ENCODE measurements around the gene RIOK3.
"Not testable (repeated sequence)": the region's sequence is repeated elsewhere in the genome, so short reads cannot be mapped to it uniquely, and the experiment has no call there.

The RIOK3 gene

GRCh38 chr18:23506393-23506792 lies 53.3 kb downstream of the RIOK3 start:
- no CpG with 5 or more reads among the region's 6 CpGs for WGBS, 2 donors (ENCODE audit: extremely low coverage in 2 of 2, insufficient read length in 2 of 2, insufficient replicate concordance in 1 of 2)
- H4K8ac ChIP-seq (ENCODE audit: low read depth, low read length): no peak overlapping the region
- H2BK5ac ChIP-seq (ENCODE audit: low read length): no peak overlapping the region
- H3K79me1 ChIP-seq (ENCODE audit: low read depth, low read length): no peaks in the 10 kb centered on the region
- peaks cover 2 to 10% of the 10 kb centered on the region in 2 donors for H3K4me1 ChIP-seq (ENCODE audit: control insufficient read depth in 2 of 2, insufficient read depth in 1 of 2, low read depth in 1 of 2, low read length in 2 of 2)
- H2AK5ac ChIP-seq (ENCODE audit: low read depth, low read length): no peak overlapping the region
- H3K9ac ChIP-seq (ENCODE audit: low read depth, low read length, poor library complexity): no peak overlapping the region
- no peak overlapping the region for H3K27ac ChIP-seq (replicated peaks; ENCODE audit: low read length)
- H3K18ac ChIP-seq (ENCODE audit: low read length): no peak overlapping the region
- H2BK15ac ChIP-seq (ENCODE audit: low read length): no peak overlapping the region
- no peak overlapping the region for H3K4me3 ChIP-seq (ENCODE audit: low read length in 2 of 2)
- no peak overlapping the region for H3K4ac ChIP-seq (ENCODE audit: low read length)
- H3K27me3 ChIP-seq (ENCODE audit: control insufficient read depth in 3 of 3, insufficient read depth in 3 of 3, low read depth in 1 of 3, low read length in 3 of 3): no peaks in the 10 kb centered on the region
- no peak overlapping the region for H2BK120ac ChIP-seq (ENCODE audit: low read depth, low read length)
- no peak overlapping the region for H3K14ac ChIP-seq (ENCODE audit: low read length)
- H3K9me3 ChIP-seq (replicated peaks in 1 of 2; ENCODE audit: control insufficient read depth in 2 of 2, insufficient read depth in 1 of 2, low read depth in 1 of 2, low read length in 2 of 2): peaks cover 0 to 3% of the 10 kb centered on the region in 2 donors
- DNase-seq (ENCODE audit: low spot score): no peak
- peaks cover 10 to 53% of the 10 kb centered on the region in 2 donors for H3K36me3 ChIP-seq (replicated peaks in 1 of 2; ENCODE audit: control insufficient read depth in 2 of 2, insufficient read depth in 2 of 2, low read length in 2 of 2)
- no peak overlapping the region for H2BK12ac ChIP-seq (ENCODE audit: low read length)
- H4K91ac ChIP-seq (ENCODE audit: low read depth, low read length, poor library complexity): no peak overlapping the region
- no peak overlapping the region for H2AFZ ChIP-seq (ENCODE audit: low read length)
- no peak overlapping the region for H3K23ac ChIP-seq (ENCODE audit: low read depth, low read length, poor library complexity)
- no peak overlapping the region for H3K4me2 ChIP-seq (ENCODE audit: insufficient read depth, low read length, poor library complexity, severe bottlenecking)

GRCh38 chr18:23510923-23511322 lies 57.8 kb downstream of the RIOK3 start:
- not testable (repeated sequence) for H2AFZ ChIP-seq (ENCODE audit: low read length); H3K14ac ChIP-seq (ENCODE audit: low read length); H3K4me2 ChIP-seq (ENCODE audit: insufficient read depth, low read length, poor library complexity, severe bottlenecking); H3K9me3 ChIP-seq (replicated peaks in 1 of 2; ENCODE audit: control insufficient read depth in 2 of 2, insufficient read depth in 1 of 2, low read depth in 1 of 2, low read length in 2 of 2); H2BK12ac ChIP-seq (ENCODE audit: low read length); H3K18ac ChIP-seq (ENCODE audit: low read length); H2BK15ac ChIP-seq (ENCODE audit: low read length); H3K23ac ChIP-seq (ENCODE audit: low read depth, low read length, poor library complexity); H3K4ac ChIP-seq (ENCODE audit: low read length); H4K8ac ChIP-seq (ENCODE audit: low read depth, low read length); H3K4me3 ChIP-seq (ENCODE audit: low read length in 2 of 2); H2BK120ac ChIP-seq (ENCODE audit: low read depth, low read length); DNase-seq (ENCODE audit: low spot score); H3K27ac ChIP-seq (replicated peaks; ENCODE audit: low read length); H3K4me1 ChIP-seq (ENCODE audit: control insufficient read depth in 2 of 2, insufficient read depth in 1 of 2, low read depth in 1 of 2, low read length in 2 of 2); H2AK5ac ChIP-seq (ENCODE audit: low read depth, low read length); H3K27me3 ChIP-seq (ENCODE audit: control insufficient read depth in 3 of 3, insufficient read depth in 3 of 3, low read depth in 1 of 3, low read length in 3 of 3); H3K9ac ChIP-seq (ENCODE audit: low read depth, low read length, poor library complexity); H3K79me1 ChIP-seq (ENCODE audit: low read depth, low read length); H4K91ac ChIP-seq (ENCODE audit: low read depth, low read length, poor library complexity); H2BK5ac ChIP-seq (ENCODE audit: low read length)
- no CpG with 5 or more reads among the region's 2 CpGs for WGBS, 2 donors (ENCODE audit: extremely low coverage in 2 of 2, insufficient read length in 2 of 2, insufficient replicate concordance in 1 of 2)
- H3K36me3 ChIP-seq (replicated peaks in 1 of 2; ENCODE audit: control insufficient read depth in 2 of 2, insufficient read depth in 2 of 2, low read length in 2 of 2): peaks cover 10 to 79% of the 10 kb centered on the region in 2 donors

GRCh38 chr18:23512216-23512615 lies 59.1 kb downstream of the RIOK3 start:
- H3K4me2 ChIP-seq (ENCODE audit: insufficient read depth, low read length, poor library complexity, severe bottlenecking); H3K23ac ChIP-seq (ENCODE audit: low read depth, low read length, poor library complexity): not testable (repeated sequence)

GRCh38 chr18:23512641-23513040 lies 59.6 kb downstream of the RIOK3 start:
- Histone ChIP-seq H3K4me1 (ENCODE audit: control insufficient read depth in 2 of 2, insufficient read depth in 1 of 2, low read depth in 1 of 2, low read length in 2 of 2) (no peaks in the 10 kb centered on the region), H3K27ac (replicated peaks; ENCODE audit: low read length) (no peak overlapping the region), H3K9ac (ENCODE audit: low read depth, low read length, poor library complexity) (no peak overlapping the region), H2BK120ac (ENCODE audit: low read depth, low read length) (no peak overlapping the region), H3K79me1 (ENCODE audit: low read depth, low read length) (no peaks in the 10 kb centered on the region), H2BK15ac (ENCODE audit: low read length) (no peak overlapping the region), H3K4me3 (ENCODE audit: low read length in 2 of 2) (no peak overlapping the region), H3K14ac (ENCODE audit: low read length) (no peak overlapping the region), H3K4ac (ENCODE audit: low read length) (no peak overlapping the region), H3K18ac (ENCODE audit: low read length) (no peak overlapping the region), H4K8ac (ENCODE audit: low read depth, low read length) (no peak overlapping the region), H2AK5ac (ENCODE audit: low read depth, low read length) (no peak overlapping the region), H4K91ac (ENCODE audit: low read depth, low read length, poor library complexity) (no peak overlapping the region), H3K4me2 (ENCODE audit: insufficient read depth, low read length, poor library complexity, severe bottlenecking) (no peak overlapping the region), H2BK5ac (ENCODE audit: low read length) (no peak overlapping the region), H3K36me3 (replicated peaks in 1 of 2; ENCODE audit: control insufficient read depth in 2 of 2, insufficient read depth in 2 of 2, low read length in 2 of 2) (peaks cover 10 to 78% of the 10 kb centered on the region in 2 donors), H3K27me3 (ENCODE audit: control insufficient read depth in 3 of 3, insufficient read depth in 3 of 3, low read depth in 1 of 3, low read length in 3 of 3) (no peaks in the 10 kb centered on the region), H2AFZ (ENCODE audit: low read length) (no peak overlapping the region), H2BK12ac (ENCODE audit: low read length) (no peak overlapping the region), H3K23ac (ENCODE audit: low read depth, low read length, poor library complexity) (no peak overlapping the region), H3K9me3 (replicated peaks in 1 of 2; ENCODE audit: control insufficient read depth in 2 of 2, insufficient read depth in 1 of 2, low read depth in 1 of 2, low read length in 2 of 2) (peaks cover 0 to 3% of the 10 kb centered on the region in 2 donors)
- no peak for DNase-seq (ENCODE audit: low spot score)
- no CpG with 5 or more reads among the region's 1 CpG for WGBS, 2 donors (ENCODE audit: extremely low coverage in 2 of 2, insufficient read length in 2 of 2, insufficient replicate concordance in 1 of 2)

More at GRCh38 chr18:23512216-23512615, 59.1 kb downstream of the RIOK3 start:
- H2AFZ ChIP-seq (ENCODE audit: low read length); H4K91ac ChIP-seq (ENCODE audit: low read depth, low read length, poor library complexity); DNase-seq (ENCODE audit: low spot score); H3K14ac ChIP-seq (ENCODE audit: low read length); H3K9me3 ChIP-seq (replicated peaks in 1 of 2; ENCODE audit: control insufficient read depth in 2 of 2, insufficient read depth in 1 of 2, low read depth in 1 of 2, low read length in 2 of 2); H3K79me1 ChIP-seq (ENCODE audit: low read depth, low read length); H3K4me3 ChIP-seq (ENCODE audit: low read length in 2 of 2); H2BK5ac ChIP-seq (ENCODE audit: low read length); H2BK120ac ChIP-seq (ENCODE audit: low read depth, low read length); H2BK15ac ChIP-seq (ENCODE audit: low read length); H3K4ac ChIP-seq (ENCODE audit: low read length); H3K9ac ChIP-seq (ENCODE audit: low read depth, low read length, poor library complexity); H3K27ac ChIP-seq (replicated peaks; ENCODE audit: low read length); H3K18ac ChIP-seq (ENCODE audit: low read length); H4K8ac ChIP-seq (ENCODE audit: low read depth, low read length); H2BK12ac ChIP-seq (ENCODE audit: low read length); H3K4me1 ChIP-seq (ENCODE audit: control insufficient read depth in 2 of 2, insufficient read depth in 1 of 2, low read depth in 1 of 2, low read length in 2 of 2); H3K27me3 ChIP-seq (ENCODE audit: control insufficient read depth in 3 of 3, insufficient read depth in 3 of 3, low read depth in 1 of 3, low read length in 3 of 3); H2AK5ac ChIP-seq (ENCODE audit: low read depth, low read length): not testable (repeated sequence)
- no CpG with 5 or more reads among the region's 7 CpGs for WGBS, 2 donors (ENCODE audit: extremely low coverage in 2 of 2, insufficient read length in 2 of 2, insufficient replicate concordance in 1 of 2)
- H3K36me3 ChIP-seq (replicated peaks in 1 of 2; ENCODE audit: control insufficient read depth in 2 of 2, insufficient read depth in 2 of 2, low read length in 2 of 2): peaks cover 10 to 78% of the 10 kb centered on the region in 2 donors

Data from neuronal stem cell (in vitro differentiated cells).